GM21526 (cell line): ENCODE results near the gene CYP3A5.

Experiments used
- ATAC-seq: cut with Tn5 transposase; IDR thresholded peaks from one replicate; pipeline ENCODE4 v1.9.1; 2021; ENCODE audit warnings: moderate library complexity; ENCODE audit not compliant: unreplicated experiment, low FRiP score

Gene CYP3A5

DNA sequence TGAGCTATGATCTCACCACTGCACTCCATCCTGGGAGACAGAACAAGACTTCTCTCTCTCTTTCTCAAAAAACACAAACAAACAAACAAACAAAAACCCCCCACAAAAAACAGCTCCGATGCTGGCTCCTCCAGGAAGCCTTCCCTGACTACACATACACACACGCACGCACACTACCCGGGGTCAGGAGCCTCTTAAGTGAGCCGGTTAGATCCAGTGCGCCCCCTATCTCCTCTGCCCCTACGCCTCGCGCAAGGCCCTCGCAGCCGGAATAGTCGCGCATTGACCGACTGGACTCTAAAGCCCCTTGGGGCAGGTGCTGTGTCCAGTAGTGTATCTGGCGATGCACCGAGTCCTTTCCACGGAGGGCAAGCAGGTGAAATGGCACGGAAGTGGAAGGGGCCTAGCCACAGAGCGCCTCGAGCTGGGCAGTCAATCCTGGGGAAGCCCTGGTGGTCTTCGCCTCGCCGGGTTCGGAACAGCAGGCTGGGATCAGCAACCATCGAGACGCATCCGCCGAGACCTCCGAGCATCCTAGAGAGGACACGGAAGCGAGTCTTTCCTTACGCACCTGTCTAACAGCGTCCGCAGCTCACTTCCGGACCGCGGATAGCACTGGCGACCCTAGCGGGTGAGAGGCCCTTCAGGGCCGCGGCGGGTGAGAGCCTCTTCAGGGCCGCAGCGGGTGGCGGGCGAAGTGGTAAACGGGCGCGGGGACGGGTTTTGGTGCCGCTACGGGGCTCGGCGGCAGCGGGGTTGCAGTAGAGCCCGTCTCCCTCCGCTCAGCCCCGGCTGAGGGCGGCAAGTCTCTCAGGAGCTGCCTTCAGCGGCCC is 63.2 kb downstream of the CYP3A5 start, which contains the start of gene ZSCAN25:
Gene ZSCAN25, plus strand, starts transcription at position 588 of the 833 bp plus-strand sequence. CDS start 2,661 bp downstream, outside the sequence.
- ATAC-seq, result peak; percentile 89

DNA sequence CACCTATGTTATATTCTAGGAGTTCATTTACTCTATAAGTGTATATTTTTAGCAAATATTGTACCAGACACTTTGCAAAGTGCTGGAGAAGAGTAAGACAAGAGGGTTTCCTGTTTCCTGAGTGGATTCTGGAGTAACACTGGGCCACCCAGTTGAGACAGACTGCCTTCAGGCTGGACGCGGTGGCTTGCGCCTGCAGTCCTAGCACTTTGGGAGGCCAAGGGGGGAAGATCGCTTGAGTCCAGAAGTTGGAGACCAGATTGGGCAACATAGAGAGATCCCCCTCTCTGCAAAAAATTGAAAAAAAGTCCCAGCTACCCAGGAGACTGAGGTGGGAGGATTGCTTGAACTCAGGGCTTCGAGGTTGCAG is 63.8 kb downstream of the CYP3A5 start:
- no peak for ATAC-seq

DNA sequence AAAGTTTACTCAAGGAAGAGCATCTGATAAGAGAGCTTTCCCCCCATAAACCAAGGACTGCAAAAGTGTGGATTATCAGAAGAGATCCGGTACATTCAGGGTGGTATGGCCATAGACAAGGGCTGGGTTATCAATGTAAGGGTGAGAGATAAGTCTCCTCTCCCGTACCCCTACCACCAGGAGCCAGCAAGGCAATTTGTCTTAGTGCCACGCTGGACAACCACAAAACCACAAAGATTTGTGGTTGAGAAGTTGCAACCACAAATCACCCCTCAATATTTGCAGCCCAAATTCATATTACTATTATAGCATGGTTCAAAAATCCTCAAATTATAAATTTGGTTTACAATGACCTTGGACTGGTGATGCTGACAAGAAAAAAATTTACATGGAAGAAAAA is 65.3 kb downstream of the CYP3A5 start:
- no peak for ATAC-seq

DNA sequence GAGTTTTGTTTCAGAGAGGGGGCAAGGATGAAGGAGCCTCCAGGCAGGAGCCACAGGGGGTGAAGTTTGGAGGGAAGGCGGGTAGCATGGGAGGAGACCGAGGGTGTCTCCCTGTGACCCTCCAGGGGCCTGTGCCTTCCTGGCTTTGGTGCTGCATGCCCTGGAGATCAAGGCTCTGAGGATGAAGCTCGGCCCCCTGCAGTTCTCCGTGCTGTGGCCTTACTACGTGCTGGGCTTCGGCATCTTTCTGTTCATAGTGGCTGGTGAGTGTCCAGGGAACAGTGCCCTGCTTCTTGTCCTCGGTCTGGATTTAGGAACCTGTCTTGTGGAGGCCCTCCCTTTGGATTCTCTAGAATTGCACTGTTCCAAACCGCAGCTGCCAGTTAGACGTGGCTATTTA is 72.2 kb downstream of the CYP3A5 start:
- no peak for ATAC-seq

DNA sequence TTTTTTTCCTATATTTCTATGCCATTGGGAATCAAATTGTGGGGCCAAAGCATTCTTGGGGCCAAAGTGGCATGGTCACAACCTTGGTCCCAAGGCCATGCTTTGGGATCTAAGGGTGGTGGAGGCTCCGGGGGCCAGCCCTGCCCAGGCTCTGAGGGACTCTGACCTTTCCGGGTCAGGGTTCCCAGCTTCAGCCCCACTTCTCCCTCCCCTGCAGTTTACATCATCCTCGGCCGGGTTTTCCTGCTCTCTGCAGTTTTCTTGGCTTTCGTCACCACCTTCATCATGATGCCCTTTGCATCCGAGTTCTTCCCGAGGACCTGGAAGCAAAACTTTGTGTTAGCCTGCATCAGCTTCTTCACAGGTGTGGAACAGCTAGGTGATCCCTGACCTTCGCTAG is 73.3 kb downstream of the CYP3A5 start:
- no peak for ATAC-seq

DNA sequence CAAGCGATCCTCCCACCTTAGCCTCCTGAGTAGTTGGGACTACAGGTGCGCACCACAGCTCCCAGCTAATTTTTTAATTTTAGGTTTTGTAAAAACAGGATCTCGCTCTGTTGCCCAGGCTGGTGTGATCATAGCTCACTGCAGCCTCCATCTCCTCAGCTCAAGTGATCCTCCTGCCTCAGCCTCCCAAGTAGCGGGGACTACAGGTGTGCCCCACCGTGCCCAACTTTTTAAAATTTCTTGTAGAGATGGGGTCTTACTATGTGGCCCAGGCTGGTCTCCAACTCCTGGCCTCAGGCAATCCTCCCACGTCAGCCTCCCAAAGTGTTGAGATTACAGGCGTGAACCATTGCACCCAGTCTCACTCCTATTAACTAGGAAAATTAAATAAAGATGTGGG is 74.3 kb downstream of the CYP3A5 start:
- ATAC-seq, result no peak

DNA sequence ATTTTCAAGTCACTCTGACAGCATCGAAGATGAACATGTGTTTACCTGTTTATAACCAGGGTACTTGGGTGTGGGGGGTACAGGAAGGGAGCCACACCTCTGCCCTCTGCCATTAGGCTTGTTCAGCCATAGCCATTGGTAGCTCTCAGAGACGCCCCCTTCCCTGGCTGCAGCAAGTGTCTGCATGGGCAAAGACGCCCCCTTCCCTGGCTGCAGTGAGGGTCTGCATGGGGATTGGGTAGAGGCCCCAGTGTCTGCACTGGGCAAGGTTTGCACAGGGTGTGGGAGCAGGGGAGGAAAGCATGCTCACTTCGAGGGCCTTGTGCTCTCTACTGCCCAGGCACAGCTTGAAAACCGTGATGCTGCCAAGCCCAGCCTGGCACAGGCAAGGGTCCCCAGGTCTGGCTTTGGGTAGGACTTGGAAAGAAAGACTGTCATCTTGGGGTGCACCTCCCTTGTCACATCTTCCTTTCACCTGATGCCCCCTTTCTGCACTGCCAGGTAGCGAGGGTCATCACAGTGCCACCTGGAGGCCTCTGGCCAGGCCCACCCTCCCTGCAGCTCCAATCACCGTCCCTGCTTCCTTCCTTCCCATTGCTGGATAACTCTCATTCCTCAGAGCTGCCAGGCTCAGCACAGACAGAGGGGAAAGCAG is 78.0 kb downstream of the CYP3A5 start:
- ATAC-seq, result no peak

DNA sequence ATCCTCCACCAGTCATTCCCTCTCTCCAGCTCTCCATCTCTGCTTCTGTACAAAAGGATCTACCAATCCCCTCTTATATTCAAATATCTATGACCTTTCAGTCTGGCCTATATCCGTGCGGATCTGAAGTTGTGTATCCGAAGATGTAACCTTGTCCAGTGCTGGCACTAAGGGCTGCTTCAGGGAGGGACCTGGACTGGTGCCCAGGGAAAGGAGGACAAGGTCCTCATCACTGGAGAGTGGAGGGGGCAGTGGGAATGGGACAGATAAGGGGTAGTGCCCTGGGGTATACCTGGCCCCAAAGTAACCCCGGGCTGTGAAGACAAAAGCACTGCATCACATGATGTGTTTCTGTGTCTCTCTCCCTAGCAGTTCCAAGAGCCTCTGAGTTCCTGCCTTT is 80.0 kb downstream of the CYP3A5 start:
- no peak for ATAC-seq
